ENCODE measurements around the gene NUP85.

- TF ChIP-seq POLR2A (IDR thresholded peaks at IDR 0.05; ENCODE audit: low read depth, low read length) (no peak), POLR2AphosphoS5 (IDR thresholded peaks at IDR 0.05; ENCODE audit: low read depth, low read length) (peak; percentile 33; the same call in 1 of the 2 replicates), TAF1 (IDR thresholded peaks at IDR 0.05; ENCODE audit: borderline replicate concordance, low read depth, low read length) (no peak)
Observed at GRCh38 chr17:75244133-75244866, 38.8 kb downstream of the NUP85 start.

All from GM12892 (cell line).